ENCODE results near the gene LRRC8C.
A peak's percentile ranks its signal among the peaks of the same experiment; 100 is the strongest.

LRRC8C gene

DNA sequence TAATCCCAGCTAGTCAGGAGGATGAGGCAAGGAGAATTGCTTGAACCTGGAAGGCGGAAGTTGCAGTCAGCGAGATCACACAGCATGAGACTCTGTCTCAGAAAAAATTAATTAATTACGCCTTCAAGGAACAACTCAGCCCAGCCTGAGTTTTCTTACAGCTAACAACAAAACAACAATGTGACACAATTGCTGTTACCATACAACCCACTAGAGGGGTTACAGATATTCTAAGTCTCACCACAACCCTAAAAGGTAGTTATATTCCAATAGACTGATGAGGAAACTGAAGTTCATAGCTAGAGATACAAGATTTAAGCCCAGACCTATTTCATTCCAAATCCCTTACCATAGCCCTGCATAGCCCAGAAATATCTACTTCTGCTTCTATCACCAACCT, 2.9 kb upstream of the LRRC8C start:
- TF ChIP-seq POLR2AphosphoS5 (IDR thresholded peaks at IDR 0.05; ENCODE audit: low read depth, low read length) (no peak), POU2F2 (IDR thresholded peaks at IDR 0.05; ENCODE audit: low read depth, low read length) (no peak), PAX5 (IDR thresholded peaks at IDR 0.05; ENCODE audit: insufficient read depth, low read length, severe bottlenecking) (no peak), SPI1 (IDR thresholded peaks at IDR 0.05; ENCODE audit: low read depth, low read length) (no peak), TAF1 (IDR thresholded peaks at IDR 0.05; ENCODE audit: low read depth, low read length) (no peak), POLR2A (IDR thresholded peaks at IDR 0.05; ENCODE audit: low read depth, low read length) (no peak)
- FAIRE-seq (peak; percentile 38), DNase-seq (ENCODE audit: insufficient read length, low spot score) (no peak)

DNA sequence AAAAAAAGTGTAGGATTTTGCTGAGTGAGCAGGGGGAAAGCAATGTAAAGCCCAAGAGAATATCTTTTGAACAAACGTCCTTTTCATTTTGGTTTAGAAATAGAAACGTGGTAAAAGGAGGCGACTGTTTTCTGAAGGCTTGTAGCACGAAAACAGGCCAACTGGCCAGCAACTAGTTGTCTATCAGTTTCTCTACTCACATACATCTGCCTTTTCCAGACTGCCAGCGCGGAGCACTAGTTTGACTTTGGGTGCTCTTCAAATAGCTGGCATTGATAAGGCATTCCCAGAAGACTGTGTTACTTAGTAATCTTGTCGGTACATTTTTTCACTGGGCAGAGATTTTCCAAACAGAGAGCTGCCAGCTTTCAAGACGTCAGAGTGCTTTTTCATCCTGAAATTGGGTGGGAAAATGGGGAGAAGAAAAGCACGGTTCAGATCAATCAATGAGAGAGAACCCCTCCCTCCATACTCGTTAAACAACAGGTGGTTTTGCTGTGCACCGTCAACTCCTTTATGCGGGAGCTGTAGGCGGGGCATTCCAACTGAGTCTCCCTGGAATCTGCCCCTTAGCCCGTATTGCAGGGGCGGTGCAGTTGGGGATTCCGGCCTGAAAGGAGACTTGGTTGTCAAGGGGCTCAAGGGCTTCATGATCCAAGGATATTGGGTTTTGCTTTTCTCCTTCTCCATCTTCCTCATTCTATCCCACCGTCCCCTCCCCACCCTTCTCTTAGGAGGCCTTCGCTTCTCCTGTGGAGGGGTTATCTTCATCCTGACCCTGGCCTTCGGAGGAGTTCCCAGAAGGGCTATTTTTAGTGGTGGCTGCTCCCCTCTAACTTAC, 884 bp upstream of the LRRC8C start:
- no peak for TF ChIP-seq TAF1 (IDR thresholded peaks at IDR 0.05; ENCODE audit: low read depth, low read length)
- DNase-seq (ENCODE audit: insufficient read length, low spot score) (no peak), FAIRE-seq (no peak)

GRCh38 chr1:89633248-89633799, 404 bp downstream of the LRRC8C start:
- FAIRE-seq (peak; percentile 20), DNase-seq (ENCODE audit: insufficient read length, low spot score) (peak; percentile 45)
- TF ChIP-seq POLR2AphosphoS5 (IDR thresholded peaks at IDR 0.05; ENCODE audit: low read depth, low read length) (no peak), POU2F2 (IDR thresholded peaks at IDR 0.05; ENCODE audit: low read depth, low read length) (no peak)

DNA sequence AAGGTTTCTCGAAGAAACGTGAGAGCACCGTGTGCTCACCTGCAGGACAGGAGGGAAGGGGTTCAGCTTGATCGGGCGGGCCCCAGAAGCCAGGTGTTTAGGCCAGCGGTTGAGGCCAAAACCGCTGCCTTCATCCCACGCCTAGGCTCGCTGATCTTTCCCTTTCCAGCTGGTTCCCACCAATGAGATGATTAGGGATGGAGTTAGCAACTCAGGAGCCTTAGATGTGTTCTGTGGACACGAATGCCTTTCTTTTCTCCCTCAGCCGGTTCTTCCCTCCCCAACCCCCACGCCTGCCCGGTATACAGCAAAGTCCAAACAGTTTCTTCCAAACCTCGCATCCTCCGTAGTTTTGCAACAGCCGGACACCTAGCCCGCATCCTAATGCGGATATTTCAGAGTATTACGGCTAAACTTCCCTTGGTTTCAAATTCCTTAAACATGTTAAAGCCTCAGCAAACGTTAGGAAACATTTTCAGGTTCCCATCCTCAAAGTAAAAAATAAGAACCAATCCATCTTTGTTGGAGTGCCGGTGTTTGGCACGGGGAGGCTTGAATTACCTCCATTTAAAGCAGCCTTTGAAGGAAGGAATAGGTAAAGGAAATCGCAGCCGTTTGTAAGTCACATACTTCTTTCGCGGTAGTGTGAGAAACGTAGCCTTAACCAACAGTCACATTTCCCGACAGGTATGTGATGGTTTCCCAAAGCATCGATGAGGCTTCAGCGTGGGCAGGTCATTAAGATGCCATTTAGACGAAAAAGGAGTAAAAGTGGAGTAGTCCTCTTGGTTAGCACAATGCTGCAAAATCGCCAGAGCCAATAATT, 1.1 kb downstream of the LRRC8C start:
- DNase-seq (ENCODE audit: insufficient read length, low spot score), result no peak
- TF ChIP-seq TAF1 (IDR thresholded peaks at IDR 0.05; ENCODE audit: low read depth, low read length) (no peak), POLR2A (IDR thresholded peaks at IDR 0.05; ENCODE audit: low read depth, low read length) (no peak), POLR2AphosphoS5 (IDR thresholded peaks at IDR 0.05; ENCODE audit: low read depth, low read length) (no peak), SPI1 (IDR thresholded peaks at IDR 0.05; ENCODE audit: low read depth, low read length) (no peak), POU2F2 (IDR thresholded peaks at IDR 0.05; ENCODE audit: low read depth, low read length) (no peak), PAX5 (IDR thresholded peaks at IDR 0.05; ENCODE audit: insufficient read depth, low read length, severe bottlenecking) (no peak)
- peak; percentile 84 for FAIRE-seq

DNA sequence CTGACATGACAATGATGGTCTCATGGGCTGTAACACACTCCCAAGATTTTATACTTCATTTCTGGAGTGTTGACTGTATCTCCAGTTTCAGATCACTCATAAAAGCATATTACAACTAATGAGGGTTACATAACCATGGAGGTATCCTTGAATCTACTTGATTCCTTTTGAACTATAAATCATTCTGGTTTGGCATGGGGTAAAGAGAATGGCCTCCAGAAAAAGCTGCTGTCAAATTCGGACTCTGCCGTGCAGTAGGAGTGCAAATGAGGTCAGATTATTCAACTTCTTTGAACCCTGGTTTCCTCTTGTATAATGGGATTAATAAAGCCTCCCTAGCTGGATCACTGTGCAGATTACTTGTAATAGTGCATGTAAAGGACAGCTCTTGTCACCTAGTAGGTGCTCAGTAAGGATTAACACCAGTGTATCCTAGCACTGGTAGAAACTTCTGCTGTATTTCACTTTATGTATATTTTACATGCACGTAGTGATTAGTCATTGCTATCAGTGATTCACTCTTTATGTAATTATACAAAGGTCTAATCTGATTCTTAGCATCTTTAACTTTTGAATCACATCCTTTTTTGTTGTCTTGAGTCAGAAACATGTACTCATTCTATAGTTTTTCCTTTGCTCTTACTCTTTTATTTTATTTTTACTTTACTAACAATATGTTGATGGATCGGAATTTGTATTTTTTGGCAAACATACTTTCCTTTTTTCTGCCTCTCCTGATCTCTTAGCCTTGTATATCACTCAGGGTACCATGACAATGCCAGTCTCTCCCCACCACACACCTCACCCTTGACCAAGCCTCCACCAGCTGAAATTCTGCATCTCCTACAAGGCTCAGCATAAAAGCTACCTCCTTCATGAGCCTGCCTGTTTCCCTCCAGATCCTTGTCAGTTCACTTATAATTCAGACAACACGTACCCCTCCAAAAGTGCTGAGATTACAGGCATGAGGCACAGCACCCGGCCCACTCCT, 3.2 kb downstream of the LRRC8C start:
- FAIRE-seq (no peak), DNase-seq (ENCODE audit: insufficient read length, low spot score) (no peak)
- TF ChIP-seq TAF1 (IDR thresholded peaks at IDR 0.05; ENCODE audit: low read depth, low read length) (no peak), POLR2A (IDR thresholded peaks at IDR 0.05; ENCODE audit: low read depth, low read length) (no peak), PAX5 (IDR thresholded peaks at IDR 0.05; ENCODE audit: insufficient read depth, low read length, severe bottlenecking) (no peak), POU2F2 (IDR thresholded peaks at IDR 0.05; ENCODE audit: low read depth, low read length) (no peak), POLR2AphosphoS5 (IDR thresholded peaks at IDR 0.05; ENCODE audit: low read depth, low read length) (no peak), SPI1 (IDR thresholded peaks at IDR 0.05; ENCODE audit: low read depth, low read length) (no peak)

DNA sequence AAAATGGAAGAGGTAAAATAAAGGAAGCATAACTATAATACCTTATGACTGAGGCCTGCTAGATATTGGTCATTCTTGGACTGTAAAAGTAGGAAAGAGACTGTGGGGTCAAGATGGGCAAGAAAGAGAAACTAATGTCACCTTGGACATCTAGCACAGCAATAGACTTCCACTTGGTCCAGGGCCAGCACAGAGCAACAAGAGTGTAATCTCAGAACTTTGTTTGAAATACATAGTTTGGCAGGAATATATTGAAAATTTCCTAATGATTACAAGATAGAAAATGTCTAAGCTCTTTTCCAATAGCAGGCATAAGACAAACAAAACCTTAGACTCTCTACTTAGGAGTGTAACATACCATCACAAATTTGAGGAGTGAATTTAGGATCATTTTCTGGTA, 4.6 kb downstream of the LRRC8C start:
- no peak for FAIRE-seq
- DNase-seq (ENCODE audit: insufficient read length, low spot score), result no peak
- TF ChIP-seq PAX5 (IDR thresholded peaks at IDR 0.05; ENCODE audit: insufficient read depth, low read length, severe bottlenecking) (no peak), TAF1 (IDR thresholded peaks at IDR 0.05; ENCODE audit: low read depth, low read length) (no peak), POU2F2 (IDR thresholded peaks at IDR 0.05; ENCODE audit: low read depth, low read length) (no peak), POLR2A (IDR thresholded peaks at IDR 0.05; ENCODE audit: low read depth, low read length) (no peak), SPI1 (IDR thresholded peaks at IDR 0.05; ENCODE audit: low read depth, low read length) (no peak)

DNA sequence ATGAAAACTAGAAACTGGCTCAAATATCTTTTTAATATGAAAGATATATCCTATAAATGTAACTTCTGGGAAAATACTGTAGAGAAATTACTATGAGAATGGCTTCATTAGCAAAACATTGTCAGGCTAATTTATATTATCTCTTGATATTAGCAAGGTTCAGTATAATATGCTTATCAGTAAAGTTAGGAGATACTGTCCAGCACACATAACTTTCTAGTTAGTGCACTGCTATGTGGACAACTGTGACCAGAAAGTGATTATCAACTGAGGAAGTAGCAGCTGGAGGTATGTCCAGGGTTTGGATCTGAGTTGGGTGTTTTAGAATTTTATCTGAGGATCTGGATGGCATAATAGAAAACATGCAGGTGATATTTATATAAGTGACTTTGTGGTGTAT, 7.5 kb downstream of the LRRC8C start:
- no peak for DNase-seq (ENCODE audit: insufficient read length, low spot score)
- no peak for FAIRE-seq
- no peak for TF ChIP-seq PAX5 (IDR thresholded peaks at IDR 0.05; ENCODE audit: insufficient read depth, low read length, severe bottlenecking)
- no peak for TF ChIP-seq TAF1 (IDR thresholded peaks at IDR 0.05; ENCODE audit: low read depth, low read length)
- TF ChIP-seq SPI1 (IDR thresholded peaks at IDR 0.05; ENCODE audit: low read depth, low read length), result no peak
- TF ChIP-seq POU2F2 (IDR thresholded peaks at IDR 0.05; ENCODE audit: low read depth, low read length), result no peak
- TF ChIP-seq POLR2A (IDR thresholded peaks at IDR 0.05; ENCODE audit: low read depth, low read length), result no peak
- no peak for TF ChIP-seq POLR2AphosphoS5 (IDR thresholded peaks at IDR 0.05; ENCODE audit: low read depth, low read length)

GRCh38 chr1:89641781-89642180, 8.9 kb downstream of the LRRC8C start:
- FAIRE-seq, result no peak
- no peak for DNase-seq (ENCODE audit: insufficient read length, low spot score)
- no peak for TF ChIP-seq POLR2A (IDR thresholded peaks at IDR 0.05; ENCODE audit: low read depth, low read length)
- TF ChIP-seq TAF1 (IDR thresholded peaks at IDR 0.05; ENCODE audit: low read depth, low read length), result no peak
- no peak for TF ChIP-seq POU2F2 (IDR thresholded peaks at IDR 0.05; ENCODE audit: low read depth, low read length)
- no peak for TF ChIP-seq SPI1 (IDR thresholded peaks at IDR 0.05; ENCODE audit: low read depth, low read length)
- no peak for TF ChIP-seq POLR2AphosphoS5 (IDR thresholded peaks at IDR 0.05; ENCODE audit: low read depth, low read length)
- no peak for TF ChIP-seq PAX5 (IDR thresholded peaks at IDR 0.05; ENCODE audit: insufficient read depth, low read length, severe bottlenecking)

DNA sequence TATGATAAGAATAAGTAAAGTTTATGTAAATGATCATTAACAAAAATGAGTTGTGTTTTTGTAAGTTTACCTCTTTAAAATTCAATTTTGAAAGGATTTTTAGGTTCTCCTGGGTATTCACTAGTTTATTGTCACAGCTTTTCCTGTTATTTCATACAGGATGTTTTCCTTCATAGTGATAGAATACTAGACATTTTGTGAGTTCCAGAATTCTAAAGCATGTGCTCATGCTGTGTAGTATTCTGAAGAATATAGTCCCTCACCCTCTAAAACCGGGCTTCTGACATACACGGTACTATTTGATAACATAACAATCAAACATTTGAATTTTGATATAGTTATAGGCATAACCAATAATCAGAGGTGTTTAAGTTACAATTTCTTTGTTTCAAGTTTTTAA, 10.7 kb downstream of the LRRC8C start:
- no peak for DNase-seq (ENCODE audit: insufficient read length, low spot score)
- TF ChIP-seq POU2F2 (IDR thresholded peaks at IDR 0.05; ENCODE audit: low read depth, low read length), result no peak
- TF ChIP-seq POLR2AphosphoS5 (IDR thresholded peaks at IDR 0.05; ENCODE audit: low read depth, low read length), result no peak
- TF ChIP-seq POLR2A (IDR thresholded peaks at IDR 0.05; ENCODE audit: low read depth, low read length), result no peak
- TF ChIP-seq TAF1 (IDR thresholded peaks at IDR 0.05; ENCODE audit: low read depth, low read length), result no peak
- TF ChIP-seq SPI1 (IDR thresholded peaks at IDR 0.05; ENCODE audit: low read depth, low read length), result no peak
- TF ChIP-seq PAX5 (IDR thresholded peaks at IDR 0.05; ENCODE audit: insufficient read depth, low read length, severe bottlenecking), result no peak
- FAIRE-seq, result no peak

Measured in GM12891 (cell line).